WI38 (cell line): Measurements from ENCODE around the gene HS3ST5.

Experiments used
- H3K4me3 ChIP-seq: 2 replicates; pipeline ENCODE4 v1.5.1; 2011; ENCODE audit warnings: low read depth, mild to moderate bottlenecking, control low read depth, low read length
- CTCF ChIP-seq: IDR thresholded peaks from 2 replicates; pipeline ENCODE4 v1.5.1; 2012; ENCODE audit warnings: low read depth, mild to moderate bottlenecking, control low read depth, low read length

Gene HS3ST5

GRCh38 chr6:114288701-114289495 is 53.9 kb downstream of the HS3ST5 start:
- H3K4me3 ChIP-seq = no peak overlapping the region
- no peak for TF ChIP-seq CTCF

DNA sequence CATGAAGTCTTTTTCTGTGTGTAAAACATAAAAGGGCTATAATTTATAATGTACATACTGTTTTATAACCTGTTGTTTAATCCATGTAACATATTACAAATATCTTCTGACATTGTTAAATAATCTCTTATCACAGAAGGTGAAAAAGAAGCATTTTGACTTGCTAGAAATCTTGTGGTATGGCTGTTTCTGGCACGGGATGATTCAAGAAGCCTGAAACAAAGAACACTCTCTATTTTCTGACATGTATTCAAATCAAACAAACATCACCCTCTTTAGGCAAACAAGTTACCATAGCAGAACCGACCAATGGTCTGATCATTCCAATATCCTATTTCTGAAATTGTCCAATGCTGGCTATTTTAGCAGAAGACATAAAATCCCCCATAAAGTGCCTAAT is 55.4 kb downstream of the HS3ST5 start:
- no peak for TF ChIP-seq CTCF
- H3K4me3 ChIP-seq = no peak overlapping the region

DNA sequence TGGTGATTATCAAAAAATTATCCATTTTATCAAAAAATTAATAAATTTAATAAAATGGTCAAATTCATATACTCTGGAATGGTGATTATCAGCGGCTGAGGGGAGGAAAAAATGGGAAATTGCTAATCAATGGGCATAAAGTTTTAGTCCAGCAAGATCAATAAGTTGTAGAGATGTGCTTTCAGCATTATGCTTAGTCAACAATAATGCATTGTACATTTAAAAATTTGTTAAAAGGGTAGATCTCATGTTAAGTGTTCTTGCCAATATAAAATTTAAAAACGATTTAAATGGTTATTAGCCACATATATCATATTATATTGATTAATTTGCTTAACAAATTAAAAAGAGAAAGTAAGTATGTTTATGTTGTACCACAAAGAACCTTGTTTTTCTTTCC is 56.6 kb downstream of the HS3ST5 start:
- no peak overlapping the region for H3K4me3 ChIP-seq
- no peak for TF ChIP-seq CTCF

GRCh38 chr6:114284281-114284680 is 58.5 kb downstream of the HS3ST5 start:
- TF ChIP-seq CTCF = no peak
- H3K4me3 ChIP-seq = no peak overlapping the region

GRCh38 chr6:114282292-114282691 is 60.5 kb downstream of the HS3ST5 start:
- H3K4me3 ChIP-seq = no peak overlapping the region
- TF ChIP-seq CTCF = no peak

DNA sequence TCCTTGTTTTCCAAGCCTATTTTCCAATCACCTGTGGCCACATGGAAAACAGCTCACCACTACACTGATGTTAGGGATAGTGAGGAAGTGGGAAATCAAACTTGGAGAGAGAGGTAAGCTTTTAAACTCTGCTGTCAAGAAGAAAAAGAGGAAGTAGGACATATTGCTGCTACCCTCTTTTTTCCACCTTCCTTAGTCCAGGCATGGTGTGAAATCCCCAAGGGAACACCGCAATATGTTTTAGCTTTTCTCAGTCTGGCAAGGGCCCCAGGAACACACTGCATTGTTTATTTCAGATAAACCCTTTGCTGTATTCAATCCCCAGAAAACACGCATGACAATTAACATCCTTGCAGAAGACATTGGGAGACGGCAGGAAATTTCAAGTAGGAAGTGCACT is 61.3 kb downstream of the HS3ST5 start:
- H3K4me3 ChIP-seq = no peak overlapping the region
- TF ChIP-seq CTCF = no peak

GRCh38 chr6:114280239-114280982 is 62.4 kb downstream of the HS3ST5 start:
- no peak for TF ChIP-seq CTCF
- no peak overlapping the region for H3K4me3 ChIP-seq
